ENCODE measurements around the gene ADAD1.
"Not testable (repeated sequence)": the region's sequence is repeated elsewhere in the genome, so short reads cannot be mapped to it uniquely, and the experiment has no call there.

ADAD1 gene

GRCh38 chr4:122378711-122379110, at the start of gene ADAD1:
Gene ADAD1 (plus strand): TSS chr4:122379011. CDS start chr4:122380070, 1,059 bp downstream.
- no peak for DNase-seq (ENCODE audit: low spot score)

- no peak for DNase-seq (ENCODE audit: low spot score)
Observed at GRCh38 chr4:122329876-122330565, 48.8 kb upstream of the ADAD1 start.

GRCh38 chr4:122331195-122331594, 47.6 kb upstream of the ADAD1 start:
- DNase-seq (ENCODE audit: low spot score), result no peak

GRCh38 chr4:122334828-122335227, 44.0 kb upstream of the ADAD1 start:
- no peak for DNase-seq (ENCODE audit: low spot score)

GRCh38 chr4:122341886-122342285, 36.9 kb upstream of the ADAD1 start:
- peak; percentile 1 for DNase-seq (ENCODE audit: low spot score)

GRCh38 chr4:122346036-122346435, 32.8 kb upstream of the ADAD1 start:
- no peak for DNase-seq (ENCODE audit: low spot score)

GRCh38 chr4:122346503-122346902, 32.3 kb upstream of the ADAD1 start:
- DNase-seq (ENCODE audit: low spot score), result no peak

GRCh38 chr4:122356317-122356808, 22.4 kb upstream of the ADAD1 start:
- no peak for DNase-seq (ENCODE audit: low spot score)

- no peak for DNase-seq (ENCODE audit: low spot score)
Observed at GRCh38 chr4:122360754-122361153, 18.1 kb upstream of the ADAD1 start.

GRCh38 chr4:122364700-122365404, 14.0 kb upstream of the ADAD1 start:
- DNase-seq (ENCODE audit: low spot score), result peak; percentile 16

GRCh38 chr4:122368786-122369185, 10.0 kb upstream of the ADAD1 start:
- DNase-seq (ENCODE audit: low spot score), result not testable (repeated sequence)

GRCh38 chr4:122377352-122377751, 1.5 kb upstream of the ADAD1 start:
- no peak for DNase-seq (ENCODE audit: low spot score)

GRCh38 chr4:122379239-122379638, 428 bp downstream of the ADAD1 start:
- no peak for DNase-seq (ENCODE audit: low spot score)

GRCh38 chr4:122383341-122383740, 4.5 kb downstream of the ADAD1 start:
- DNase-seq (ENCODE audit: low spot score), result no peak

GRCh38 chr4:122384245-122384644, 5.4 kb downstream of the ADAD1 start:
- DNase-seq (ENCODE audit: low spot score), result no peak

GRCh38 chr4:122393276-122393675, 14.5 kb downstream of the ADAD1 start:
- DNase-seq (ENCODE audit: low spot score), result no peak

- DNase-seq (ENCODE audit: low spot score), result no peak
Observed at GRCh38 chr4:122403861-122404260, 25.1 kb downstream of the ADAD1 start.

GRCh38 chr4:122412547-122412946, 33.7 kb downstream of the ADAD1 start:
- DNase-seq (ENCODE audit: low spot score), result no peak

GRCh38 chr4:122423246-122423645, 44.4 kb downstream of the ADAD1 start:
- DNase-seq (ENCODE audit: low spot score), result no peak

GRCh38 chr4:122431351-122431750, 52.5 kb downstream of the ADAD1 start:
- DNase-seq (ENCODE audit: low spot score), result no peak

GRCh38 chr4:122434285-122434684, 55.5 kb downstream of the ADAD1 start:
- DNase-seq (ENCODE audit: low spot score), result no peak

- no peak for DNase-seq (ENCODE audit: low spot score)
Observed at GRCh38 chr4:122450847-122451246, 72.0 kb downstream of the ADAD1 start.

- no peak for DNase-seq (ENCODE audit: low spot score)
Observed at GRCh38 chr4:122453384-122453995, 74.7 kb downstream of the ADAD1 start.

Data from SW480 (cell line).